HCT116 (cell line): Measurements from ENCODE around the gene ZBTB2. TPM values are rescaled to one million over a fixed set of nuclear protein-coding genes. Genes with fewer than 3 reads are reported as not detected.

Experiments
- ATAC-seq: fragments of 200-7000 bp; cut with Tn5 transposase; 2 replicates; pipeline ENCODE4 v1.9.1; 2020; ENCODE audit warnings: mild to moderate bottlenecking, moderate library complexity
- BruUV-seq: library from RNA; stranded (reverse); fragments of 400-500 nt; replicated peaks from 2 replicates; lab custom pipeline; 2021; lab: Mats Ljungman, UMichigan
- CTCF ChIA-PET: fragments of 300-600 bp; sonication (Branson Sonifier 250); formaldehyde crosslinking; loops from one replicate; lab custom pipeline; 2021; ENCODE audit warnings: antibody characterized with exemption; lab: Charles Lee
- POLR2A ChIA-PET: fragments of 300-600, 350-600 bp; sonication (Branson Sonifier 250); formaldehyde crosslinking; loops from one replicate; lab custom pipeline; 2021; ENCODE audit warnings: antibody characterized with exemption; lab: Charles Lee
- RAD21 ChIA-PET, 2 experiments: fragments of 300-600 bp; sonication (Branson Sonifier 250); formaldehyde crosslinking; loops; one replicate each; lab custom pipeline; 2023; ENCODE audit warnings: low total read pairs in 2 of 2; ENCODE audit not compliant: uncharacterized antibody in 2 of 2, unreplicated experiment in 2 of 2, low non-redundant PET in 1 of 2; lab: Charles Lee
- DNase-seq: peaks from one replicate; pipeline ENCODE4 v3.0.0-alpha.2; 2010; ENCODE audit warnings: low read depth, low spot score
- H2AFZ ChIP-seq: fragments of 200-600 bp; shearing (Covaris generic), sonication (generic); 2 replicates; pipeline ENCODE4 v1.6.1; 2017; ENCODE audit warnings: low read depth, mixed run types, mixed read lengths, antibody characterized with exemption, low read length; ENCODE audit not compliant: poor library complexity, severe bottlenecking
- H3K27ac ChIP-seq: 2 replicates; pipeline ENCODE4 v1.5.1; 2012; ENCODE audit warnings: low read depth, low read length
- H3K27me3 ChIP-seq: fragments of 200-600 bp; sonication (generic); 2 replicates; pipeline ENCODE4 v1.6.1; 2016; ENCODE audit warnings: mixed run types, low read length, mixed read lengths; ENCODE audit not compliant: insufficient read depth
- H3K36me3 ChIP-seq, 2 experiments: fragments of 200-500 bp in 1 of 2; fragments of 200-600 bp in 1 of 2; sonication (Bioruptor generic) in 1 of 2; sonication (generic) in 1 of 2; 2 replicates each; pipeline versions ENCODE4 v1.5.1 to v1.6.1; 2014 to 2016; ENCODE audit warnings: low read length in 2 of 2, inconsistent platforms in 1 of 2, mixed read lengths in 1 of 2, mixed run types in 1 of 2; ENCODE audit not compliant: insufficient read depth in 2 of 2, control insufficient read depth in 1 of 2
- H3K4me1 ChIP-seq, 2 experiments: fragments of 200-600 bp in 1 of 2; sonication (generic) in 1 of 2; 2 replicates each; pipeline versions ENCODE4 v1.5.1 to v1.6.1; 2012 to 2017; ENCODE audit warnings: low read length in 2 of 2, inconsistent platforms in 1 of 2, mild to moderate bottlenecking in 1 of 2, mixed read lengths in 1 of 2, mixed run types in 1 of 2, moderate library complexity in 1 of 2; ENCODE audit not compliant: insufficient read depth in 2 of 2, control insufficient read depth in 1 of 2
- H3K4me2 ChIP-seq: fragments of 200-600 bp; sonication (generic); 2 replicates; pipeline ENCODE4 v1.6.1; 2017; ENCODE audit warnings: mixed run types, low read length, mixed read lengths
- H3K4me3 ChIP-seq, 2 experiments: fragments of 200-600 bp in 1 of 2; sonication (generic) in 1 of 2; replicated peaks in 1 of 2; 2 replicates each; pipeline ENCODE4 v1.5.1; 2011 to 2016; ENCODE audit warnings: low read length in 2 of 2, control low read depth in 1 of 2, low read depth in 1 of 2, mild to moderate bottlenecking in 1 of 2, mixed read lengths in 1 of 2, mixed run types in 1 of 2
- H3K79me2 ChIP-seq: fragments of 200-600 bp; sonication (generic); 2 replicates; pipeline ENCODE4 v1.6.1; 2017; ENCODE audit warnings: mild to moderate bottlenecking, mixed run types, low read length, moderate library complexity, mixed read lengths; ENCODE audit not compliant: insufficient read depth
- H3K9ac ChIP-seq: fragments of 200-600 bp; sonication (generic); 2 replicates; pipeline ENCODE4 v1.6.1; 2016; ENCODE audit warnings: low read length, mixed read lengths
- H3K9me2 ChIP-seq: fragments of 200-600 bp; sonication (generic), shearing (Covaris generic); 2 replicates; pipeline ENCODE4 v1.6.1; 2017; ENCODE audit warnings: mixed run types, mild to moderate bottlenecking, moderate library complexity; ENCODE audit not compliant: insufficient read depth
- H3K9me3 ChIP-seq, 2 experiments: fragments of 200-500 bp in 1 of 2; fragments of 200-600 bp in 1 of 2; sonication (Bioruptor generic) in 1 of 2; sonication (generic) in 1 of 2; 2 replicates each; pipeline ENCODE4 v1.6.1; 2014 to 2017; ENCODE audit warnings: low read length in 2 of 2, mixed read lengths in 2 of 2, inconsistent platforms in 1 of 2, low read depth in 1 of 2, mild to moderate bottlenecking in 1 of 2, mixed run types in 1 of 2, moderate library complexity in 1 of 2; ENCODE audit not compliant: control insufficient read depth in 1 of 2, insufficient read depth in 1 of 2
- H4K20me1 ChIP-seq: fragments of 200-600 bp; sonication (generic), shearing (Covaris generic); 2 replicates; pipeline ENCODE4 v1.6.1; 2017; ENCODE audit warnings: mixed run types, mild to moderate bottlenecking, moderate library complexity; ENCODE audit not compliant: insufficient read depth
- CBX3 ChIP-seq: IDR thresholded peaks from 2 replicates; pipeline ENCODE4 v1.6.1; 2012; ENCODE audit warnings: low read depth
- EGR1 ChIP-seq: IDR thresholded peaks from 2 replicates; pipeline ENCODE4 v1.6.1; 2012; ENCODE audit warnings: low read depth
- EZH2 ChIP-seq: fragments of 200-600 bp; sonication (generic); IDR thresholded peaks from 2 replicates; pipeline ENCODE4 v1.6.1; 2017; ENCODE audit warnings: antibody characterized with exemption, mixed run types
- EZH2phosphoT487 ChIP-seq: fragments of 200-600 bp; IDR thresholded peaks from 2 replicates; pipeline ENCODE4 v1.6.1; 2018; ENCODE audit warnings: antibody characterized with exemption, borderline replicate concordance
- FOSL1 ChIP-seq: IDR thresholded peaks from 2 replicates; pipeline ENCODE4 v1.6.1; 2012; ENCODE audit warnings: low read depth
- SIN3A ChIP-seq: IDR thresholded peaks from 2 replicates; pipeline ENCODE4 v1.6.1; 2012; ENCODE audit warnings: low read depth
- TCF7L2 ChIP-seq: IDR thresholded peaks from 2 replicates; pipeline ENCODE4 v1.7.0; 2011; ENCODE audit warnings: borderline replicate concordance, inconsistent platforms; ENCODE audit not compliant: insufficient read depth, insufficient read length; ENCODE audit errors: extremely low read depth
- YY1 ChIP-seq: IDR thresholded peaks from 2 replicates; pipeline ENCODE4 v1.6.1; 2011; ENCODE audit warnings: low read length, low read depth, moderate library complexity, mild to moderate bottlenecking; ENCODE audit not compliant: insufficient replicate concordance; ENCODE audit errors: extremely low read depth
- ZFX ChIP-seq: fragments of 450-650 bp; IDR thresholded peaks from 2 replicates; pipeline ENCODE4 v1.6.1; 2017
- ZNF274 ChIP-seq: fragments of 200-500 bp; sonication (Bioruptor generic); IDR thresholded peaks from 2 replicates; pipeline ENCODE4 v1.6.1; 2014; ENCODE audit warnings: mild to moderate bottlenecking, low read depth, low read length, inconsistent platforms
- intact Hi-C: fragments of 100-400 bp; cut with micrococcal nuclease; formaldehyde crosslinking; loops from 2 replicates; pipeline ENCODE4 v1.10.0; 2022
- total RNA-seq: library from RNA; stranded (reverse); gene quantifications from one replicate; pipeline ENCODE4 v1.2.1, GENCODE V29; 2021; ENCODE audit not compliant: unreplicated experiment
- TF ChIP-seq, protein P1 (sequence below): IDR thresholded peaks from 2 replicates; pipeline ENCODE4 v1.6.1; 2011; ENCODE audit warnings: mild to moderate bottlenecking, low read length, moderate library complexity; ENCODE audit not compliant: insufficient replicate concordance; ENCODE audit errors: extremely low read depth
- TF ChIP-seq, protein P2 (sequence below): IDR thresholded peaks from 2 replicates; pipeline ENCODE4 v1.6.1; 2012

Gene ZBTB2
- total RNA-seq, 1 experiment from 2014 or later: 12.5 TPM

DNA sequence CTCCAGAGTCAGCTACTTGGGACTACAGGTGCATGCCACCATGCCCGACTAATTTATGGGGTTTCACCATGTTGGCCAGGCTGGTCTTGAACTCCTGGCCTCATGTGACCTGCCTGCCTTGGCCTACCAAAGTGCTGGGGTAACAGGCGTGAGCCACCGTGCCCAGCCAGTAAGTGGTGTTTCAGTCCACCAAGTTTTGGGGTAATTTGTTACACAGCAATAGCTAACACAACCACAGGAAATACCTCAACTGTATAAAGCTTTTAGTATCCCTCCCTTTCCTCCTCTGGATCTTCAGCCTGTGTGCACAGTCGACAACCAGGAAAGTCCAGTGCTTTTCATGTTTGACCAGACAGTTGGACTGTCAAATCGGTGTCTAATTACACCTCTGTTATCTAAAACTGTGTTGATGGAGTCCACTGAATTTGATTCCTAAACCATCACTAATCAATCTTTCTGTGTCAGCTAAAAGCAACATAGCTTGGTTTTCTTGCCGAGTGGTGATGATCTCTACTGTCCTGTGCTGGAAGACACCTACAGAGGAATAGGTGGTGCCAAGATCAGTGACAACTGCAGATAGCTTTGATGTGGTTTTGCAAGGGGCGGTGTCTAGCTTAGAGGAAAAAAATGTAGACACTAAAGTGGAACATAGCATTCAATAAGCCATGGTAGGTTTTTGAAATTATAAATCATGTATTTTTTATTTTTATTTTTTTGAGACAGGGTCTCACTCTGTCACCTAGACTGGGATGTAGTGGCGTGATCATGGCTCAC lies 22.2 kb upstream of the ZBTB2 start:
- no peak for TF ChIP-seq EZH2
- TF ChIP-seq EGR1: no peak
- TF ChIP-seq CBX3: no peak
- TF ChIP-seq, protein P1, sequence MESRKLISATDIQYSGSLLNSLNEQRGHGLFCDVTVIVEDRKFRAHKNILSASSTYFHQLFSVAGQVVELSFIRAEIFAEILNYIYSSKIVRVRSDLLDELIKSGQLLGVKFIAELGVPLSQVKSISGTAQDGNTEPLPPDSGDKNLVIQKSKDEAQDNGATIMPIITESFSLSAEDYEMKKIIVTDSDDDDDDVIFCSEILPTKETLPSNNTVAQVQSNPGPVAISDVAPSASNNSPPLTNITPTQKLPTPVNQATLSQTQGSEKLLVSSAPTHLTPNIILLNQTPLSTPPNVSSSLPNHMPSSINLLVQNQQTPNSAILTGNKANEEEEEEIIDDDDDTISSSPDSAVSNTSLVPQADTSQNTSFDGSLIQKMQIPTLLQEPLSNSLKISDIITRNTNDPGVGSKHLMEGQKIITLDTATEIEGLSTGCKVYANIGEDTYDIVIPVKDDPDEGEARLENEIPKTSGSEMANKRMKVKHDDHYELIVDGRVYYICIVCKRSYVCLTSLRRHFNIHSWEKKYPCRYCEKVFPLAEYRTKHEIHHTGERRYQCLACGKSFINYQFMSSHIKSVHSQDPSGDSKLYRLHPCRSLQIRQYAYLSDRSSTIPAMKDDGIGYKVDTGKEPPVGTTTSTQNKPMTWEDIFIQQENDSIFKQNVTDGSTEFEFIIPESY: no peak
- TF ChIP-seq, protein P2, sequence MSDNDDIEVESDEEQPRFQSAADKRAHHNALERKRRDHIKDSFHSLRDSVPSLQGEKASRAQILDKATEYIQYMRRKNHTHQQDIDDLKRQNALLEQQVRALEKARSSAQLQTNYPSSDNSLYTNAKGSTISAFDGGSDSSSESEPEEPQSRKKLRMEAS: no peak
- no peak for TF ChIP-seq ZFX
- TF ChIP-seq ZNF274: no peak
- TF ChIP-seq YY1: no peak
- no peak for TF ChIP-seq EZH2phosphoT487
- TF ChIP-seq TCF7L2: no peak
- no peak for TF ChIP-seq FOSL1
- no peak for TF ChIP-seq SIN3A
- Histone ChIP-seq H3K27ac (no peak overlapping the region), H2AFZ (no peak overlapping the region), H3K4me3 (no peak overlapping the region), H3K79me2 (no peaks in the 10 kb centered on the region), H3K4me1 (no peaks in the 10 kb centered on the region), H3K36me3 (peaks cover 6 to 27% of the 10 kb centered on the region in 2 experiments; a peak in 3 of 4 replicates), H3K9me2 (no peaks in the 10 kb centered on the region), H4K20me1 (no peaks in the 10 kb centered on the region), H3K9ac (no peak overlapping the region), H3K4me2 (no peak overlapping the region), H3K27me3 (no peaks in the 10 kb centered on the region), H3K9me3 (no peaks in the 10 kb centered on the region)
- RAD21 ChIA-PET: no interaction called here
- ATAC-seq: no peak
- no peak for DNase-seq
- POLR2A ChIA-PET: no interaction called here
- CTCF ChIA-PET: no interaction called here
- intact Hi-C loops: no loop called here
- BruUV-seq: no TSS peak
